NCI-H82 (cell line): ENCODE data around the gene PPP6R1.
"Not testable (repeated sequence)": the region's sequence is repeated elsewhere in the genome, so short reads cannot be mapped to it uniquely, and the experiment has no call there.

Experiments used
- DNase-seq: peaks from one replicate; lab custom pipeline; 2025; lab: John Stamatoyannopoulos, UW

The PPP6R1 gene

GRCh38 chr19:55224679-55225414, 34.0 kb downstream of the PPP6R1 start:
- not testable (repeated sequence) for DNase-seq

- DNase-seq: no peak
These were observed 34.7 kb downstream of the PPP6R1 start for GRCh38 chr19:55224038-55224665.

- no peak for DNase-seq
These were observed 35.4 kb downstream of the PPP6R1 start for GRCh38 chr19:55223291-55224037.

- no peak for DNase-seq
These were observed 38.3 kb downstream of the PPP6R1 start for GRCh38 chr19:55220525-55220924.

GRCh38 chr19:55216461-55217198, 42.2 kb downstream of the PPP6R1 start:
- peak; percentile 97 for DNase-seq

GRCh38 chr19:55213547-55213946, 45.3 kb downstream of the PPP6R1 start:
- no peak for DNase-seq

- peak; percentile 60 for DNase-seq
These were observed 46.4 kb downstream of the PPP6R1 start for GRCh38 chr19:55212447-55212846.

- DNase-seq: no peak
These were observed 48.9 kb downstream of the PPP6R1 start for GRCh38 chr19:55209693-55210472.

- no peak for DNase-seq
These were observed 49.7 kb downstream of the PPP6R1 start, which contains the start of gene PTPRH for GRCh38 chr19:55208880-55209692. TSS of gene PTPRH (minus strand) at chr19:55209501. CDS start at chr19:55209433, 68 bp downstream.

- DNase-seq: peak; percentile 75
These were observed 51.9 kb downstream of the PPP6R1 start for GRCh38 chr19:55206664-55207500.

GRCh38 chr19:55202199-55202598, 56.6 kb downstream of the PPP6R1 start:
- DNase-seq: not testable (repeated sequence)

GRCh38 chr19:55199620-55200204, 59.1 kb downstream of the PPP6R1 start:
- DNase-seq: no peak

GRCh38 chr19:55198651-55199050, 60.2 kb downstream of the PPP6R1 start:
- DNase-seq: no peak

- DNase-seq: peak; percentile 62
These were observed 61.3 kb downstream of the PPP6R1 start for GRCh38 chr19:55197528-55197927.

- peak; percentile 43 for DNase-seq
These were observed 62.0 kb downstream of the PPP6R1 start for GRCh38 chr19:55196803-55197202.

GRCh38 chr19:55193481-55193880, 65.3 kb downstream of the PPP6R1 start:
- DNase-seq: no peak

- DNase-seq: peak; percentile 41
These were observed 69.4 kb downstream of the PPP6R1 start for GRCh38 chr19:55189403-55189835.

GRCh38 chr19:55188625-55189024, 70.2 kb downstream of the PPP6R1 start:
- DNase-seq: no peak

GRCh38 chr19:55186080-55186479, 72.7 kb downstream of the PPP6R1 start:
- no peak for DNase-seq
